GM23338 (cell line): Measurements from ENCODE around the gene LGALS9C.
"Not testable (repeated sequence)": the region's sequence is repeated elsewhere in the genome, so short reads cannot be mapped to it uniquely, and the experiment has no call there.

Source experiments
- CREB1 ChIP-seq: fragments of 250-450 bp; sonication (Bioruptor Pico); IDR thresholded peaks from 2 replicates; pipeline ENCODE4 v1.5.0; 2020; ENCODE audit warnings: low read depth, mild to moderate bottlenecking, moderate library complexity
- CTCF ChIP-seq, 2 experiments: fragments of 200-600 bp in 1 of 2; sonication (generic) in 1 of 2; conservative IDR thresholded peaks; 2 replicates each; pipeline versions ENCODE4 v1.5.1 to v1.6.1; 2016 to 2017; ENCODE audit warnings: antibody characterized with exemption in 2 of 2, low read depth in 2 of 2, mild to moderate bottlenecking in 2 of 2, moderate library complexity in 1 of 2
- ETS1 ChIP-seq: IDR thresholded peaks from 2 replicates; pipeline ENCODE4 v1.6.1; 2016; ENCODE audit warnings: antibody characterized with exemption
- EZH2 ChIP-seq: fragments of 200-600 bp; sonication (generic); IDR thresholded peaks from one replicate; pipeline ENCODE4 v1.8.0; 2017; ENCODE audit warnings: antibody characterized with exemption, mild to moderate bottlenecking, low read depth; ENCODE audit not compliant: unreplicated experiment
- EZH2phosphoT487 ChIP-seq: fragments of 200-600 bp; sonication (generic); IDR thresholded peaks from one replicate; pipeline ENCODE4 v1.8.1; 2018; ENCODE audit warnings: antibody characterized with exemption; ENCODE audit not compliant: unreplicated experiment
- JUNB ChIP-seq: IDR thresholded peaks from one replicate; pipeline ENCODE4 v1.6.1; 2016; ENCODE audit warnings: antibody characterized with exemption; ENCODE audit not compliant: unreplicated experiment
- NANOG ChIP-seq: IDR thresholded peaks from 2 replicates; pipeline ENCODE4 v1.6.1; 2016; ENCODE audit warnings: antibody characterized with exemption, borderline replicate concordance
- POLR2AphosphoS5 ChIP-seq: IDR thresholded peaks from 2 replicates; pipeline ENCODE4 v1.6.1; 2016; ENCODE audit warnings: antibody characterized with exemption, low read depth
- REST ChIP-seq: IDR thresholded peaks from one replicate; pipeline ENCODE4 v1.6.1; 2018; ENCODE audit warnings: antibody characterized with exemption; ENCODE audit not compliant: unreplicated experiment
- STAT1 ChIP-seq: IDR thresholded peaks from one replicate; pipeline ENCODE4 v1.6.1; 2016; ENCODE audit warnings: antibody characterized with exemption; ENCODE audit not compliant: unreplicated experiment
- ZNF114 ChIP-seq: fragments of 250-450 bp; sonication (Bioruptor Pico); IDR thresholded peaks from 2 replicates; pipeline ENCODE4 v1.5.0; 2020; ENCODE audit warnings: mild to moderate bottlenecking, moderate library complexity
- ZNF331 ChIP-seq: fragments of 250-450 bp; sonication (Bioruptor Pico); IDR thresholded peaks from 2 replicates; pipeline ENCODE4 v1.5.0; 2020; ENCODE audit warnings: low read depth, mild to moderate bottlenecking, moderate library complexity

GRCh38 chr17:18477367-18477766 lies 778 bp downstream of the LGALS9C start:
- not testable (repeated sequence) for TF ChIP-seq CTCF (conservative IDR thresholded peaks at IDR 0.05; ENCODE audit: low read depth in 2 of 2); POLR2AphosphoS5; EZH2; NANOG; EZH2phosphoT487; CREB1 (CRISPR knock-in tag); JUNB; ZNF331 (CRISPR knock-in tag); REST; ETS1; ZNF114 (CRISPR knock-in tag); STAT1
